Activated CD8-positive, alpha-beta memory T cell treated with anti-CD3 and anti-CD28 coated beads for 4 hours (primary cell): Measurements from ENCODE around the gene MAD1L1.

Experiments
- DNase-seq, 2 donors: peaks; one replicate each; pipeline ENCODE4 v3.0.0-alpha.2; 2020; ENCODE audit warnings: low read depth in 2 of 2

MAD1L1 gene

DNA sequence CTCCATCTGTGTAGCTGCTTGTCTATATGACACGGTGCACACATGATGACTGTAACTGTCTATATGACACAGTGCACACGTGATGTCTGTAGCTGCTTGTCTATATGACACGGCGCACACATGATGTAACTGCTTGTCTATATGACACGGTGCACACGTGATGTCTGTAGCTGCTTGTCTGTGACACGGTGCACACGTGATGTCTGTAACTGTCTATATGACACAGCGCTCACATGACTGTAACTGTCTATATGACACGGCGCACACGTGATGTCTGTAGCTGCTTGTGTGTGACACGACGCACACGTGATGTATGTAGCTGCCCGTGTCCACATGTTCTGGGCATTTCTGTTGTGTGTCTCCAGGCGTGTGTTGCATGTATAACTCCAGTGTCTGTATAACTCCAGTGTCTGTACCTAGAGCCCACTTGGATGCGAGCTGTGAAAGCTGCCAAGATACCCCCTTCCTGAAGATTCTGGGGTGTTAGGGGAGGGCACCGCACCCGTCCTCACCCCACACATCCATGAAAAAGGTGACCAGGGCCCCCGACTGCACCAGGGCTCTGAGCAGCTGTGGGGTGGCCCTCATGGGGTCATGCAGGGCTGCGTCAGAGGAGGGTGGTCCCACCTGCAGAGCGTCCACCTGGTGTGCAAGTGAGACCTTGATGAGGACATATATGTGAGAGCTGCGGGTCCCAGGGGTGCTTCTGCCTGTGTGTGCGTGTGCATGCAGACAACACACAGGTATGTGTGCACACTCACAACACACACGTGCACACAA is 424.7 kb downstream of the MAD1L1 start:
- DNase-seq: no peak

DNA sequence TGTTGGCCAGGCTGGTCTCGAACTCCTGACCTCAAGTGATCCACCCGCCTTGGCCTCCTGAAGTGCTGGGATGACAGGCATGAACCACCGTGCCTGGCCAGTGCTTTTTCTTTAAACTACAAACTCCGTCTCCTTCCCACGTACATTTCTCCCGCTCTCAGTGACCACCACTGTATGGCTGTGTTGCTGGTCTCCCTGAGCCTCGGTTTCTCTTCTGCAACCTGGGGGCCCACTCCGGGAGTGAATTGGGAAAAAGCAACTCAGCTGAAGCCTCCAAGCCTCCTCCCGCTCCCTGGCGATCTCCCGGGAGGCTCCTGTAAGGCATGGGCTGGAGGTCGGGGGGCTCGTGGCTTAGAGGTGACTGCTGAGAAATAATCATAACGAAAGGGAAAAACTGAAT is 426.4 kb downstream of the MAD1L1 start:
- DNase-seq: no peak

DNA sequence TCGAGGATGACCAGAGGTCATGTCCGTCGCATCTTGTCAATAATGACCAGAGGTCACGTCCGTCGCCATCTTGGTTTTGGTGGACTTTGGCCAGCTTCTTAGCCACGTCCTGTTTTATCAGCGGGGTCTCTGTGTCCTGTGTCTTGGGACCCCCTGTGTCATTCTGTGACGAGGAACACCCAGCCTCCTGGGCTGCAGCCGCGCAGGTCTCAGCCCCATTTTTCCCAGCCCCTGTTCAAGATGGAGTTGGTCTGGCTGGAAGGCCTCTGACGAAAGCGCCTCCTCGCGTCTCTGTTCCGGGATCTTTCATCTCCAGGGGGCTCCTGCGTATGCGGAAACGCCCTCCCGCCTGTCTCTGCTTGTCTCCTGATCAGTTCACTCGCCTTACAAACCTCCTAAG is 428.4 kb downstream of the MAD1L1 start:
- no peak for DNase-seq

DNA sequence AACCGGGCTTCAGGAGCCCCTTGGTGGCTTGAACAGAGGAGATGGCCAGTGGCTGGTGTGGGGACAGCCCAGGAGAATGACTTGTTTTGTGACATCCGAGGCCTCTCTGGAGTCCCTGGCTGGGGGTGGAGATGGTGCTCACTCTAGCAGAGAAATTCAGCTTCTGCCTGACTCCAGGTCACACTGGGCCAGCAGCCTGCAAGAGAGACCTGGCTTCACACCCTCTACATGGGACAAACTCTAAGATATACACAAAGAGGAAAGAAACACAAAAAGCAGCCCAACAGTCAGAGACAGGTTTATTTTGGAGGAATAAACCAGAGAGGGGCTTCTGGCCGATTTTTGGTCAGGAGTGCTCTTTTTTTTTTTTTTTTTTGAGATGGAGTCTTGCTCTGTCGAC is 429.8 kb downstream of the MAD1L1 start:
- DNase-seq: no peak

DNA sequence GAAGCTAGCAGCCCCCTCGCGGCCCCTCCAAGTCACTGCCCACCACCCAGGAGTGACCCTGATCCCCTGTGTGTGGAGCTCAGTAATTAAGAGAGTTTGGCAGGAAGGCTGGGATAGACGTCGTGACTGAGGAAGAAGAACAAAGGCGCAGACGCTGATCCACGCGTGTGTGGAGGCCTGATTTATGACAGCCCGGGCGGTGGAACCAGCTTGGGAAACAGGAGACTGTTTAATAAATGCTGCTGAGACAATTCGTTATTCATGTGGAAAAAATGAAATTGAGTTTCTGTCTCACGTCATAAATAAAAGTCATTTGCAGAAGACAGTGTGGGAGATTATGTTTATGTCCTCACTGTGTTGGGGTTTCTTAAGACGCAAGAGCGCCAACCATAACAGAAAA is 431.8 kb downstream of the MAD1L1 start:
- no peak for DNase-seq

- DNase-seq: no peak
Observed at GRCh38 chr7:1798191-1798590, 434.6 kb downstream of the MAD1L1 start.

- DNase-seq: no peak
Observed at GRCh38 chr7:1794888-1795542, 437.7 kb downstream of the MAD1L1 start.

GRCh38 chr7:1787681-1788235 is 445.0 kb downstream of the MAD1L1 start:
- DNase-seq: no peak

GRCh38 chr7:1787241-1787640 is 445.5 kb downstream of the MAD1L1 start:
- no peak for DNase-seq

DNA sequence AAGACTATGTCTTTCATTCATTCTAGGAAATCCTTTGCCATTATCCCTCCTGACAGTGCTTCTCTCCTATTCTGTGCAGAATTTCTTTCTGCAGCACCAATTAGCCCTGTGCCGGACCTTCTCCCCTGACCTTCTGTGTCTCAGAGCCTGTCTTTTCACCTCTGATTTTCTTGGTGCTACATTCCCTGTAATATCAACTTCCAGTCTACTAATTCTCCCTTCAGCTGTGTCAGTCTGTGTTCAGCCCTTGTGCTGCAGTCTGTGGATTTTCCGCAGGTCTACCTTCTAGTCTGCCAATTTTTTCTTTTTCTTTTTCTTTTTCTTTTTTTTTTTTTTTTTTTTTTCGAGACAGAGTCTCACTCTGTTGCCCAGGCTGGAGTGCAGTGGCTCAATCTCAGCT is 446.9 kb downstream of the MAD1L1 start:
- no peak for DNase-seq

- no peak for DNase-seq
Observed at GRCh38 chr7:1781369-1781768, 451.4 kb downstream of the MAD1L1 start.

DNA sequence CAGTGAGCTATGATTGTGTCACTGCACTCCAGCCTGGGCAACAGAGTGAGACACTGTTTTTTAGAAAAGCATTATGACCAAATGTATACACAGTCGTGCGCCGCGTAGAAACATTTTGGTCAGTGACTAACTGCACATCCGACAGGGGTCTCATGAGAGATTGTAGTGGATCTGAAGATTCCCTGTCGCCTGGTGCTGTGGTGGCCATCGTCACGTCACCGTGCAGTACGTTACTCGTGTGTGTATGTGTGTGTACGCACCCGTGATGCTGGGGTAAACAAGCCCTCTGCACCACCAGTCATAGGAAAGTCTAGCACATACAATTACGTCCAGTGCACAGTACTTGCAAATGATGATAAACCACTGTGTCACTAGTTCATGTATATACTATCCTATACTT is 453.3 kb downstream of the MAD1L1 start:
- no peak for DNase-seq

DNA sequence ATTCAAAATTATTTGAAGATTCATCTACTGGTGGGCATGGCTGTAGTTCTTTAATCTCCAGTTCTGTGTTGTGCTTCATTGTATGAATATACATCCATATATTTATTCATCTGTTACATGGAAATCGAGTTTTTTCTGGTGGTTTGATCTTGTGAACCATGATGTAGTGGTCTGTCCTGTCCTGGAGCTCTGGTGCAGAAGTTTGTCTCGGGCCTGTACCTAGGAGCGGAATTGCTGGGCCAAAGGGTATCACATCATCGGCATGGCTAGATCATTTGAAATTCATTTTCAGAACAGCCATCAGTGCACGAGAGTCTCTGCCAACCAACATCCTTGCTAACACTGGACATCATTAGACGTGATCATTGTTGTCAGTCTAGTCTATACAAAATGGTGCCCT is 455.6 kb downstream of the MAD1L1 start:
- no peak for DNase-seq

GRCh38 chr7:1775389-1775788 is 457.4 kb downstream of the MAD1L1 start:
- no peak for DNase-seq

- DNase-seq: no peak
Observed at GRCh38 chr7:1770331-1770730, 462.4 kb downstream of the MAD1L1 start.

GRCh38 chr7:1769286-1770200 is 463.2 kb downstream of the MAD1L1 start:
- no peak for DNase-seq

- DNase-seq: no peak
Observed at GRCh38 chr7:1768832-1769231, 463.9 kb downstream of the MAD1L1 start.

- DNase-seq: no peak
Observed at GRCh38 chr7:1767524-1767923, 465.2 kb downstream of the MAD1L1 start.
